ENCODE measurements around the gene SORBS2. TPM values are rescaled to one million over a fixed set of nuclear protein-coding genes. Genes with fewer than 3 reads are reported as not detected.

The SORBS2 gene
- total and polyA plus RNA-seq, 7 experiments from 2014 or later = 0.21 to 1.4 TPM; not detected in 5

- no peak overlapping the region for H3K4me3 ChIP-seq (ENCODE audit: low read length)
- Mint-ChIP-seq H3K4me1 (no peaks in the 10 kb centered on the region), H3K27me3 (peaks cover 2 to 20% (median 13%) of the 10 kb centered on the region in 5 donors), H3K4me3 (no peak overlapping the region), H3K27ac (no peak overlapping the region), H3K36me3 (no peaks in the 10 kb centered on the region), H3K9me3 (no peaks in the 10 kb centered on the region)
- ATAC-seq (no peak), DNase-seq (no peak)
- intact Hi-C loops (cut with micrococcal nuclease) = no loop called here
- no peaks in the 10 kb centered on the region for H3K4me1 ChIP-seq (ENCODE audit: control insufficient read depth in 2 of 2, insufficient read depth in 2 of 2, low read length in 2 of 2)
- H3K27me3 ChIP-seq (ENCODE audit: control insufficient read depth in 2 of 2, insufficient read depth in 2 of 2, low read length in 2 of 2) = no peaks in the 10 kb centered on the region
- POLR2A ChIA-PET = no interaction called here
- CTCF ChIA-PET = no interaction called here
- H3K36me3 ChIP-seq (ENCODE audit: control insufficient read depth in 2 of 3, insufficient read depth in 3 of 3, low read length in 3 of 3) = no peaks in the 10 kb centered on the region
- no peak overlapping the region for H3K27ac ChIP-seq (ENCODE audit: low read depth, low read length)
- no peaks in the 10 kb centered on the region for H3K9me3 ChIP-seq (ENCODE audit: control insufficient read depth in 2 of 3, low read length in 3 of 3)
Measured at GRCh38 chr4:185550933-185551332, 261.1 kb downstream of the SORBS2 start.

DNA sequence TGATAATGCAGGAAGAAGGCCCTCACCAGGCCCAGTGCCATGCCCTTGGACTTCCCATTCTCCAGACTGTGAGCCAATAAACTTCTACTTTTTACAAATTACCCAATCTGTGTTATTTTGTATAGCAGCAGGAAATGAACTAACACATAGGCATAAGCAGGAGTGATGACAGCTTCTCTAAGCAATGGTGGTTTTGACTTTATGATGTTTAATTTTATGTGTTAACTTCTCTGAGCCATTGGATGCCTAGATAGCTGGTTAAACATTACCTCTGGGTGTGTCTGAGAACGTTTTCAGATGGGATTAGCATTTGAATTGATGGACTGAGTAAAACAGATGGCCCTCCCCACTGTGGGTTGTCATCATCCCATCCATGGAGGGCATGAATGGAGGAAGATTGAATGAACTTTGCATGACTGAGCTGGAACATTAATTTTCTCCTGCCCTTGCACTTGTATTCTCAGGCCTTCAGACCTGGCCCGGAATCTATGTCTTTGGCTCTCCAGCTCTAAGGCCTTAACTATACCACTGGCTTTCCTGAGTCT is 262.8 kb downstream of the SORBS2 start:
- intact Hi-C loops (cut with micrococcal nuclease) = no loop called here
- H3K9me3 ChIP-seq (ENCODE audit: control insufficient read depth in 2 of 3, low read length in 3 of 3) = no peaks in the 10 kb centered on the region
- ChIA-PET POLR2A (no interaction called here), CTCF (interaction anchor here (0.7 kb wide), 1 partner anchor 489 kb away, joined by 3 read pairs; no protein-coding TSS in a partner anchor)
- Mint-ChIP-seq H3K27me3 (peaks cover 0 to 16% (median 7%) of the 10 kb centered on the region in 5 donors), H3K4me3 (no peak overlapping the region), H3K27ac (no peak overlapping the region), H3K36me3 (no peaks in the 10 kb centered on the region), H3K9me3 (no peaks in the 10 kb centered on the region), H3K4me1 (no peaks in the 10 kb centered on the region)
- H3K36me3 ChIP-seq (ENCODE audit: control insufficient read depth in 2 of 3, insufficient read depth in 3 of 3, low read length in 3 of 3) = no peaks in the 10 kb centered on the region
- H3K4me1 ChIP-seq (ENCODE audit: control insufficient read depth in 2 of 2, insufficient read depth in 2 of 2, low read length in 2 of 2) = no peaks in the 10 kb centered on the region
- H3K27ac ChIP-seq (ENCODE audit: low read depth, low read length) = no peak overlapping the region
- ATAC-seq (no peak), DNase-seq (no peak)
- no peak overlapping the region for H3K4me3 ChIP-seq (ENCODE audit: low read length)
- no peaks in the 10 kb centered on the region for H3K27me3 ChIP-seq (ENCODE audit: control insufficient read depth in 2 of 2, insufficient read depth in 2 of 2, low read length in 2 of 2)

DNA sequence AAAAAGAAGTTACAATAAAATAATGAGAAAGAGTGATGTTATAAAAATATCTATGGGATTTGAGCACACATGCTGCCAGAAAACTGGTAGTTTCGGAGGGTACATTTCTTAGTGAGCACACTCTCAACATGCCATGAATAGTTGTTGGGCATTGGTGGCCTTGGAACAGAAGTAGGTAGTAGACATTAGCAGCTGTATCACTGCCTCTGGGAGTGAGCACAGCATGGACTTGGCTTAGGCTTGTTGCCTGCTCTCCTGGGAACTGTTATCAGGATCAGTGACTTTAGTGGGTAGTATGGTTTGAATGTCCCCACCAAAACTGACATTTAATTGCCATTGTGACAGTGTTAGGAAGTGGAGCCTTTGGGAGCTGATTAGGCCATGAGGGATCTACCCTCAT is 263.4 kb downstream of the SORBS2 start:
- no peak for ATAC-seq
- Mint-ChIP-seq H3K27me3 (peaks cover 0 to 16% (median 7%) of the 10 kb centered on the region in 5 donors), H3K27ac (no peak overlapping the region), H3K9me3 (no peaks in the 10 kb centered on the region), H3K4me1 (no peaks in the 10 kb centered on the region), H3K4me3 (no peak overlapping the region), H3K36me3 (no peaks in the 10 kb centered on the region)
- ChIA-PET POLR2A (no interaction called here), CTCF (no interaction called here)
- intact Hi-C loops (cut with micrococcal nuclease) = no loop called here
- Histone ChIP-seq H3K4me1 (ENCODE audit: control insufficient read depth in 2 of 2, insufficient read depth in 2 of 2, low read length in 2 of 2) (no peaks in the 10 kb centered on the region), H3K27me3 (ENCODE audit: control insufficient read depth in 2 of 2, insufficient read depth in 2 of 2, low read length in 2 of 2) (no peaks in the 10 kb centered on the region), H3K27ac (ENCODE audit: low read depth, low read length) (no peak overlapping the region), H3K36me3 (ENCODE audit: control insufficient read depth in 2 of 3, insufficient read depth in 3 of 3, low read length in 3 of 3) (no peaks in the 10 kb centered on the region), H3K4me3 (ENCODE audit: low read length) (no peak overlapping the region), H3K9me3 (ENCODE audit: control insufficient read depth in 2 of 3, low read length in 3 of 3) (no peaks in the 10 kb centered on the region)
- no peak for DNase-seq

- Histone ChIP-seq H3K4me1 (ENCODE audit: control insufficient read depth in 2 of 2, insufficient read depth in 2 of 2, low read length in 2 of 2) (no peaks in the 10 kb centered on the region), H3K4me3 (ENCODE audit: low read length) (no peak overlapping the region), H3K27me3 (ENCODE audit: control insufficient read depth in 2 of 2, insufficient read depth in 2 of 2, low read length in 2 of 2) (no peaks in the 10 kb centered on the region), H3K36me3 (ENCODE audit: control insufficient read depth in 2 of 3, insufficient read depth in 3 of 3, low read length in 3 of 3) (no peaks in the 10 kb centered on the region), H3K27ac (ENCODE audit: low read depth, low read length) (no peak overlapping the region), H3K9me3 (ENCODE audit: control insufficient read depth in 2 of 3, low read length in 3 of 3) (no peaks in the 10 kb centered on the region)
- Mint-ChIP-seq H3K9me3 (no peaks in the 10 kb centered on the region), H3K4me3 (no peak overlapping the region), H3K4me1 (no peaks in the 10 kb centered on the region), H3K36me3 (no peaks in the 10 kb centered on the region), H3K27me3 (peaks cover 3 to 18% (median 15%) of the 10 kb centered on the region in 5 donors), H3K27ac (no peak overlapping the region)
- no peak for ATAC-seq
- CTCF ChIA-PET = no interaction called here
- no peak for DNase-seq
- intact Hi-C loops (cut with micrococcal nuclease) = no loop called here
- POLR2A ChIA-PET = no interaction called here
Measured at GRCh38 chr4:185546335-185546734, 265.7 kb downstream of the SORBS2 start.

- Mint-ChIP-seq H3K27me3 (peaks cover 0 to 20% (median 14%) of the 10 kb centered on the region in 5 donors), H3K36me3 (no peaks in the 10 kb centered on the region), H3K4me3 (no peak overlapping the region), H3K27ac (no peak overlapping the region), H3K4me1 (no peaks in the 10 kb centered on the region), H3K9me3 (no peaks in the 10 kb centered on the region)
- POLR2A ChIA-PET = no interaction called here
- Histone ChIP-seq H3K36me3 (ENCODE audit: control insufficient read depth in 2 of 3, insufficient read depth in 3 of 3, low read length in 3 of 3) (no peaks in the 10 kb centered on the region), H3K4me1 (ENCODE audit: control insufficient read depth in 2 of 2, insufficient read depth in 2 of 2, low read length in 2 of 2) (no peaks in the 10 kb centered on the region), H3K27ac (ENCODE audit: low read depth, low read length) (no peak overlapping the region), H3K4me3 (ENCODE audit: low read length) (no peak overlapping the region), H3K27me3 (ENCODE audit: control insufficient read depth in 2 of 2, insufficient read depth in 2 of 2, low read length in 2 of 2) (no peaks in the 10 kb centered on the region), H3K9me3 (ENCODE audit: control insufficient read depth in 2 of 3, low read length in 3 of 3) (no peaks in the 10 kb centered on the region)
- DNase-seq = no peak
- CTCF ChIA-PET = no interaction called here
- ATAC-seq = no peak
- intact Hi-C loops (cut with micrococcal nuclease) = no loop called here
Measured at GRCh38 chr4:185542626-185543315, 269.2 kb downstream of the SORBS2 start.

- H3K27ac ChIP-seq (ENCODE audit: low read depth, low read length) = no peak overlapping the region
- no peaks in the 10 kb centered on the region for H3K9me3 ChIP-seq (ENCODE audit: control insufficient read depth in 2 of 3, low read length in 3 of 3)
- intact Hi-C loops (cut with micrococcal nuclease) = no loop called here
- DNase-seq (no peak), ATAC-seq (no peak)
- no peaks in the 10 kb centered on the region for H3K4me1 ChIP-seq (ENCODE audit: control insufficient read depth in 2 of 2, insufficient read depth in 2 of 2, low read length in 2 of 2)
- H3K27me3 ChIP-seq (ENCODE audit: control insufficient read depth in 2 of 2, insufficient read depth in 2 of 2, low read length in 2 of 2) = peaks cover 0 to under 1% of the 10 kb centered on the region in 2 donors
- Mint-ChIP-seq H3K4me1 (peaks cover 0 to 4% (median 0%) of the 10 kb centered on the region in 7 donors), H3K36me3 (no peaks in the 10 kb centered on the region), H3K27me3 (peaks cover 6 to 20% (median 18%) of the 10 kb centered on the region in 5 donors), H3K4me3 (no peak overlapping the region), H3K9me3 (no peaks in the 10 kb centered on the region), H3K27ac (no peak overlapping the region)
- ChIA-PET POLR2A (no interaction called here), CTCF (no interaction called here)
- H3K4me3 ChIP-seq (ENCODE audit: low read length) = no peak overlapping the region
- H3K36me3 ChIP-seq (ENCODE audit: control insufficient read depth in 2 of 3, insufficient read depth in 3 of 3, low read length in 3 of 3) = no peaks in the 10 kb centered on the region
Measured at GRCh38 chr4:185541251-185541727, 270.7 kb downstream of the SORBS2 start.
